CD14-positive monocyte (primary cell): ENCODE results near the gene THAP7. TPM values are rescaled to one million over a fixed set of nuclear protein-coding genes. Genes with fewer than 3 reads are reported as not detected.

ENCODE experiments used
- DNase-seq, 3 donors: peaks; one replicate each; pipeline ENCODE4 v3.0.0-alpha.2; 2011 to 2022
- H2AFZ ChIP-seq: 2 replicates; pipeline ENCODE4 v1.6.0; 2012; ENCODE audit warnings: mild to moderate bottlenecking, low read depth, low read length, inconsistent platforms; ENCODE audit not compliant: insufficient read depth, poor library complexity, severe bottlenecking
- H3K27ac ChIP-seq, 2 donors: 1 replicate in 1 of 2; 2 replicates in 1 of 2; pipeline ENCODE4 v1.5.1; 2012 to 2013; ENCODE audit warnings: low read length in 2 of 2, control low read depth in 1 of 2, inconsistent platforms in 1 of 2, low read depth in 1 of 2, mild to moderate bottlenecking in 1 of 2
- H3K27me3 ChIP-seq, 2 donors: one replicate each; pipeline versions ENCODE4 v1.6.0 to v1.6.1; 2011 to 2013; ENCODE audit warnings: low read length in 2 of 2; ENCODE audit not compliant: control insufficient read depth in 2 of 2, insufficient read depth in 2 of 2
- H3K36me3 ChIP-seq, 2 donors: replicated peaks in 1 of 2; 1 replicate in 1 of 2; 2 replicates in 1 of 2; pipeline versions ENCODE4 v1.5.1 to v1.6.1; 2012 to 2013; ENCODE audit warnings: low read length in 2 of 2, control low read depth in 1 of 2, inconsistent platforms in 1 of 2, mild to moderate bottlenecking in 1 of 2; ENCODE audit not compliant: insufficient read depth in 2 of 2, control insufficient read depth in 1 of 2
- H3K4me1 ChIP-seq, 2 donors: 1 replicate in 1 of 2; 2 replicates in 1 of 2; pipeline versions ENCODE4 v1.5.1 to v1.6.1; 2012 to 2013; ENCODE audit warnings: low read length in 2 of 2, control low read depth in 1 of 2, inconsistent platforms in 1 of 2, mild to moderate bottlenecking in 1 of 2, moderate library complexity in 1 of 2; ENCODE audit not compliant: insufficient read depth in 2 of 2, control insufficient read depth in 1 of 2
- H3K4me2 ChIP-seq: replicated peaks from 2 replicates; pipeline ENCODE3; 2012; ENCODE audit warnings: low read length, moderate library complexity, mild to moderate bottlenecking; ENCODE audit not compliant: poor library complexity, severe bottlenecking; ENCODE audit errors: extremely low read depth
- H3K4me3 ChIP-seq, 3 experiments: fragments of 200-600 bp in 1 of 3; sonication (generic) in 1 of 3; replicated peaks in 1 of 3; 1 replicate in 2 of 3; 2 replicates in 1 of 3; pipeline ENCODE4 v1.5.1; 2011 to 2013; ENCODE audit warnings: low read length in 3 of 3, mild to moderate bottlenecking in 3 of 3, control low read depth in 2 of 3, low read depth in 2 of 3, inconsistent platforms in 1 of 3, moderate library complexity in 1 of 3
- H3K79me2 ChIP-seq: 2 replicates; pipeline ENCODE4 v1.6.0; 2012; ENCODE audit warnings: mild to moderate bottlenecking, control low read depth, inconsistent platforms, low read length, moderate library complexity; ENCODE audit not compliant: insufficient read depth
- H3K9ac ChIP-seq: 2 replicates; pipeline ENCODE4 v1.6.0; 2017; ENCODE audit warnings: low read length, mild to moderate bottlenecking; ENCODE audit not compliant: insufficient read depth, poor library complexity, severe bottlenecking
- H3K9me3 ChIP-seq, 2 donors: replicated peaks in 1 of 2; 1 replicate in 1 of 2; 2 replicates in 1 of 2; pipeline versions ENCODE4 v1.5.1 to v1.6.1; 2012 to 2013; ENCODE audit warnings: low read length in 2 of 2, control low read depth in 1 of 2; ENCODE audit not compliant: control insufficient read depth in 1 of 2, insufficient read depth in 1 of 2
- H4K20me1 ChIP-seq: 2 replicates; pipeline ENCODE4 v1.6.0; 2012; ENCODE audit warnings: mild to moderate bottlenecking, low read length, control low read depth, moderate library complexity; ENCODE audit not compliant: insufficient read depth
- H3K27ac Mint-ChIP-seq, 7 donors: one replicate each; pipeline ENCODE4 v1.8.0; 2020; ENCODE audit warnings: mild to moderate bottlenecking in 7 of 7, mixed read lengths in 7 of 7, moderate library complexity in 6 of 7, inconsistent platforms in 2 of 7
- H3K27me3 Mint-ChIP-seq, 3 donors: one replicate each; pipeline ENCODE4 v1.8.0; 2021 to 2022; ENCODE audit warnings: low read depth in 3 of 3, mild to moderate bottlenecking in 3 of 3, mixed read lengths in 3 of 3, moderate library complexity in 3 of 3, inconsistent platforms in 1 of 3
- H3K36me3 Mint-ChIP-seq, 2 donors: one replicate each; pipeline ENCODE4 v1.8.0; 2020; ENCODE audit warnings: mixed read lengths in 2 of 2, inconsistent platforms in 1 of 2, mild to moderate bottlenecking in 1 of 2
- H3K4me1 Mint-ChIP-seq: one replicate; pipeline ENCODE4 v1.8.0; 2020; ENCODE audit warnings: mild to moderate bottlenecking, mixed read lengths
- H3K4me3 Mint-ChIP-seq, 2 donors: one replicate each; pipeline ENCODE4 v1.8.0; 2020; ENCODE audit warnings: mild to moderate bottlenecking in 2 of 2, mixed read lengths in 2 of 2, moderate library complexity in 1 of 2
- H3K9me3 Mint-ChIP-seq, 7 donors: one replicate each; pipeline ENCODE4 v1.8.0; 2020 to 2022; ENCODE audit warnings: mixed read lengths in 7 of 7, mild to moderate bottlenecking in 6 of 7, moderate library complexity in 6 of 7, inconsistent platforms in 2 of 7
- WGBS: methylation state at CpG from one replicate; pipeline ENCODE4 v1.1.5; 2013; ENCODE audit warnings: missing lambda C conversion rate; ENCODE audit not compliant: insufficient coverage; 5-methylcytosine and 5-hydroxymethylcytosine counted together
- intact Hi-C, 2 donors: fragments of 100-400 bp; cut with micrococcal nuclease; formaldehyde crosslinking; loops; one replicate each; pipeline versions ENCODE4 v1.15.0 to v1.15.1; 2023
- polyA plus RNA-seq, 3 donors: library from polyadenylated mRNA; depleted of rRNA in 1 of 3; unstranded in 2 of 3; stranded (reverse) in 1 of 3; fragments of 300-500 nt in 2 of 3; fragments of >200 nt in 1 of 3; fragmentation: Illumina TruSeq in 2 of 3; gene quantifications; 1 replicate in 2 of 3; 2 replicates in 1 of 3; pipeline ENCODE4 v1.2.3, GENCODE V29; 2012 to 2021
- TF ChIP-seq, protein P1 (sequence below): fragments of 200-600 bp; IDR thresholded peaks from one replicate; pipeline ENCODE4 v1.8.0; 2022; ENCODE audit warnings: antibody characterized with exemption, mild to moderate bottlenecking

The THAP7 gene
- polyA plus RNA-seq, 3 donors, result 18.4 to 22.9 (median 19.8) TPM

DNA sequence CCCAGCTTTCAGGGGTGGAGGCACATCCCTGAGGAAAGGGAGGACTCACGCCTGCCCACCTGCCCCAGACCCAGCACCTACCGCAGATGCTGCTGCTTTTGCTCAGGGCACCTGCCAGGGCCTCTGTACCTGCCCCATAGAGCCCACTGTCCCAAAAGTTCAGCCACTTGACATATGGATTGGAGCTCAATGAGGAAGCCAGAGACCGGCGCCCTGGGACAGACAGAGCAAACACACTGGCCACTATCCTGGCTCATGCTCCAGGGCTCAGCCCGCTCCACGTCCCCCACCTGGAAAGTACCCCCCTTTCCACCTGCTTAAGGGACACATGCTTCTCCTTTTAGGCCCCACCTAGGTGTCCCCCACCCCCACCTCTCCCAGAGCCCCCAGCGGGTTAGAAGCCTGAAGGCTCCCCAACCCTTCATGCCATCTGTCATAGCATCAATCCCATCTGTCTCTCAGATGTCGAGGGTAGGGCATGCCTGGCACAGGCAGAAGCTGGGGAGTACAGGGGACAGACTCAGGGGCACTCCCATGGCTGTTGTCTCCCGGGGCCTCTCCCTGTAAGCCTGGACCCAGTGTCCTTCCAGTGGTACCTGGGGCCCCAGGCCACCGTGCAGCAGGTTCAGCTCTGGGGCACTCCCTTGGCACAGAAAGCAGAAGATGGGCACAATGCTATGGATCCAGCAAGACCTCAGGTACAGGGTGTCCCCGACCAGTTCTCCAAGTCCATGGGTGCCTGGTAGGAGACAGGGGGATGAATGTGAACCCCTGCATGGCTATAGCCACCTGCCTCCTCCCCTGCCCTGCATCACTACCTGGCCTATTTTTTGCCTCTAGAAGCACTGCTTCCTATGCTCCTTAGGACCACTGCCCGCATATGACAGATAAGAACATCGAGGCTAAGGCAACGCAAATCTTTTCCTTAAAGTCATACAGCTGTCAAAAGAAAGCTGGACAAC is 10.8 kb upstream of the THAP7 start:
- Histone ChIP-seq H3K4me1 (peaks cover 15 to 19% of the 10 kb centered on the region in 2 donors), H4K20me1 (no peaks in the 10 kb centered on the region), H3K9me3 (no peaks in the 10 kb centered on the region), H3K9ac (no peak overlapping the region), H3K79me2 (no peaks in the 10 kb centered on the region), H3K27me3 (peaks cover 0 to 14% of the 10 kb centered on the region in 2 donors), H3K4me2 (no peak overlapping the region), H3K27ac (no peak overlapping the region), H3K36me3 (no peaks in the 10 kb centered on the region), H2AFZ (no peak overlapping the region), H3K4me3 (no peak overlapping the region)
- peaks cover 0 to 3% (median 0%) of the 10 kb centered on the region in 7 donors for H3K9me3 Mint-ChIP-seq
- no peak for DNase-seq
- WGBS, result 95% methylated on average over 12 of the region's 14 CpGs
- intact Hi-C loops, result loop anchor here in 1 of 2 donors (5.0 to 10.0 kb wide), 2 partner anchors 50 to 128 kb away; no protein-coding TSS in a partner anchor
- H3K27ac Mint-ChIP-seq, result peak overlapping the region in 3 of 7 donors; percentile 40 to 63 (median 41)
- H3K27me3 Mint-ChIP-seq, result peaks cover 9 to 39% (median 13%) of the 10 kb centered on the region in 3 donors
- TF ChIP-seq, protein P1, sequence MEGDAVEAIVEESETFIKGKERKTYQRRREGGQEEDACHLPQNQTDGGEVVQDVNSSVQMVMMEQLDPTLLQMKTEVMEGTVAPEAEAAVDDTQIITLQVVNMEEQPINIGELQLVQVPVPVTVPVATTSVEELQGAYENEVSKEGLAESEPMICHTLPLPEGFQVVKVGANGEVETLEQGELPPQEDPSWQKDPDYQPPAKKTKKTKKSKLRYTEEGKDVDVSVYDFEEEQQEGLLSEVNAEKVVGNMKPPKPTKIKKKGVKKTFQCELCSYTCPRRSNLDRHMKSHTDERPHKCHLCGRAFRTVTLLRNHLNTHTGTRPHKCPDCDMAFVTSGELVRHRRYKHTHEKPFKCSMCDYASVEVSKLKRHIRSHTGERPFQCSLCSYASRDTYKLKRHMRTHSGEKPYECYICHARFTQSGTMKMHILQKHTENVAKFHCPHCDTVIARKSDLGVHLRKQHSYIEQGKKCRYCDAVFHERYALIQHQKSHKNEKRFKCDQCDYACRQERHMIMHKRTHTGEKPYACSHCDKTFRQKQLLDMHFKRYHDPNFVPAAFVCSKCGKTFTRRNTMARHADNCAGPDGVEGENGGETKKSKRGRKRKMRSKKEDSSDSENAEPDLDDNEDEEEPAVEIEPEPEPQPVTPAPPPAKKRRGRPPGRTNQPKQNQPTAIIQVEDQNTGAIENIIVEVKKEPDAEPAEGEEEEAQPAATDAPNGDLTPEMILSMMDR, result no peak
- peak overlapping the region in 1 of 2 donors; percentile 39 for H3K4me3 Mint-ChIP-seq
- peaks cover 13% of the 10 kb centered on the region for H3K4me1 Mint-ChIP-seq
- no peaks in the 10 kb centered on the region for H3K36me3 Mint-ChIP-seq

DNA sequence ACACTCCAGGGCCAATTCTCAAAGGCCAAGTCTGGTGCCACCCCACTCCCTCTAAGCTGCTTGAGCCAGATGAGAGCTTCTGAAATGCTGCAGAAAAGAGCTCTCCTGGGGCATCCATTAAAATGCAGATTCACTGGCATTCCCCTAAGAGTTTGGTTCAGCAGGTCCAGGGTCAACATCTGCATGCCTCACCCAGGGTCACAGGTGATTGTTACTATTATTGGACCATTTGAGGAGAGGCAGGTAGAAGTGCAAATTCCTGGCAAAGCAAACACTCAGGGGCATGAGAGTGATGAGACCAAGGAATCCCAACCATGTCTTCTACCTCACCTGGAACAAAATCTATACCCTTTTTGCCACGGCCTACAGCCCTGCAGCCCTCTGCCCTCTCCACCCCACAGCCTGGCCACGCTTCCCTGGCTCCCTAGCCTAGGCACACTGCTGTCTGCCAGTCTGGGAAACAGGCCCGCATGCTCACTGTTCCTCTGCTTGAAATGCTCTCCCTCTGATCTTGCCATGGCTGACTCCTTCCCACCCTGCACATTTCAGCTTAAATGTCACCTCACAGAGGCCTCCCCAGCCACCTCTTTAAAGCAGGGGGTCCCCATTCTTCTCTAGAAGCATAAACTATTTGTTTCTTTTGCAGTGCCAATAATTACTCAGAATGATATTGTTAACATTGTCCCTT is 8.7 kb upstream of the THAP7 start:
- peak overlapping the region in 1 of 7 donors; percentile 26 for H3K27ac Mint-ChIP-seq

More for the DNA sequence above, 8.7 kb upstream of the THAP7 start:
- no peak overlapping the region for H3K4me2 ChIP-seq
- H3K4me3 ChIP-seq, result no peak overlapping the region
- no peaks in the 10 kb centered on the region for H3K9me3 ChIP-seq
- no peak for DNase-seq
- H3K36me3 ChIP-seq, result no peaks in the 10 kb centered on the region
- Mint-ChIP-seq H3K4me3 (no peak overlapping the region), H3K4me1 (peaks cover 13% of the 10 kb centered on the region), H3K27me3 (peaks cover 11 to 26% (median 12%) of the 10 kb centered on the region in 3 donors), H3K9me3 (no peaks in the 10 kb centered on the region), H3K36me3 (no peaks in the 10 kb centered on the region)
- H3K27ac ChIP-seq, result no peak overlapping the region
- peaks cover 15 to 19% of the 10 kb centered on the region in 2 donors for H3K4me1 ChIP-seq
- no peak overlapping the region for H3K9ac ChIP-seq
- H2AFZ ChIP-seq, result no peak overlapping the region
- intact Hi-C loops, result loop anchor here in 1 of 2 donors (5.0 to 10.0 kb wide), 2 partner anchors 48 to 126 kb away; no protein-coding TSS in a partner anchor
- WGBS, result 83% methylated on average over 3 of the region's 3 CpGs
- no peaks in the 10 kb centered on the region for H4K20me1 ChIP-seq
- no peaks in the 10 kb centered on the region for H3K79me2 ChIP-seq
- TF ChIP-seq, protein P1, result no peak
- peaks cover 0 to 14% of the 10 kb centered on the region in 2 donors for H3K27me3 ChIP-seq
